H9 (cell line): ENCODE data around the gene BLNK. TPM values are rescaled to one million over a fixed set of nuclear protein-coding genes. Genes with fewer than 3 reads are reported as not detected.

Source experiments
- DNase-seq: peaks from one replicate; pipeline ENCODE4 v3.0.0-alpha.2; 2017
- H2AFZ ChIP-seq: one replicate; pipeline ENCODE4 v1.6.1; 2013; ENCODE audit warnings: mild to moderate bottlenecking, low read length, control low read depth, moderate library complexity
- H2AK5ac ChIP-seq: 2 replicates; pipeline ENCODE4 v1.6.1; 2013; ENCODE audit warnings: low read length, control low read depth, mixed read lengths; ENCODE audit not compliant: insufficient read length
- H2BK120ac ChIP-seq: one replicate; pipeline ENCODE4 v1.6.1; 2013; ENCODE audit warnings: low read depth, mild to moderate bottlenecking, low read length, control low read depth, inconsistent platforms; ENCODE audit not compliant: poor library complexity, severe bottlenecking
- H2BK12ac ChIP-seq: 2 replicates; pipeline ENCODE4 v1.6.1; 2013; ENCODE audit warnings: low read length, control low read depth, mixed read lengths, low read depth; ENCODE audit not compliant: insufficient read length
- H2BK15ac ChIP-seq: 2 replicates; pipeline ENCODE4 v1.6.1; 2013; ENCODE audit warnings: low read depth, low read length, control low read depth
- H2BK20ac ChIP-seq: one replicate; pipeline ENCODE4 v1.6.1; 2013; ENCODE audit warnings: low read depth, mild to moderate bottlenecking, low read length, control low read depth, inconsistent platforms; ENCODE audit not compliant: poor library complexity, severe bottlenecking
- H2BK5ac ChIP-seq: 2 replicates; pipeline ENCODE4 v1.6.1; 2013; ENCODE audit warnings: low read length, control low read depth, mixed read lengths; ENCODE audit not compliant: insufficient read length
- H3K14ac ChIP-seq: 2 replicates; pipeline ENCODE4 v1.6.1; 2013; ENCODE audit warnings: low read length, control low read depth; ENCODE audit not compliant: insufficient read depth
- H3K18ac ChIP-seq: 2 replicates; pipeline ENCODE4 v1.6.1; 2013; ENCODE audit warnings: low read depth, mild to moderate bottlenecking, mixed read lengths, low read length, control low read depth; ENCODE audit not compliant: insufficient read length
- H3K23ac ChIP-seq: 2 replicates; pipeline ENCODE4 v1.6.1; 2013; ENCODE audit warnings: low read length, control low read depth, mixed read lengths, low read depth; ENCODE audit not compliant: insufficient read length
- H3K23me2 ChIP-seq: 2 replicates; pipeline ENCODE4 v1.6.1; 2013; ENCODE audit warnings: low read depth, mild to moderate bottlenecking, mixed read lengths, low read length, control low read depth; ENCODE audit not compliant: insufficient read length, poor library complexity, severe bottlenecking
- H3K27ac ChIP-seq: 2 replicates; pipeline ENCODE4 v1.5.1; 2013; ENCODE audit warnings: low read length, control low read depth, mixed read lengths, low read depth; ENCODE audit not compliant: insufficient read length
- H3K27me3 ChIP-seq: 2 replicates; pipeline ENCODE4 v1.6.1; 2013; ENCODE audit warnings: low read length, control low read depth, inconsistent platforms; ENCODE audit not compliant: insufficient read depth
- H3K4ac ChIP-seq: 2 replicates; pipeline ENCODE4 v1.6.1; 2013; ENCODE audit warnings: low read depth, mild to moderate bottlenecking, control low read depth, inconsistent platforms, low read length, moderate library complexity
- H3K4me1 ChIP-seq: 2 replicates; pipeline ENCODE4 v1.6.1; 2013; ENCODE audit warnings: low read length, control low read depth, inconsistent platforms; ENCODE audit not compliant: insufficient read depth
- H3K4me2 ChIP-seq: 2 replicates; pipeline ENCODE4 v1.6.1; 2013; ENCODE audit warnings: low read length, control low read depth, mixed read lengths; ENCODE audit not compliant: insufficient read length, insufficient read depth
- H3K56ac ChIP-seq: 2 replicates; pipeline ENCODE4 v1.6.1; 2013; ENCODE audit warnings: low read depth, mild to moderate bottlenecking, mixed read lengths, low read length, control low read depth; ENCODE audit not compliant: insufficient read length
- H3K79me1 ChIP-seq: 2 replicates; pipeline ENCODE4 v1.6.1; 2013; ENCODE audit warnings: low read depth, mild to moderate bottlenecking, moderate library complexity, low read length, control low read depth, inconsistent platforms; ENCODE audit not compliant: insufficient read depth, poor library complexity, severe bottlenecking
- H3K79me2 ChIP-seq: 2 replicates; pipeline ENCODE4 v1.6.1; 2013; ENCODE audit warnings: low read length, control low read depth, inconsistent platforms; ENCODE audit not compliant: insufficient read depth
- H3K9ac ChIP-seq: 2 replicates; pipeline ENCODE4 v1.6.1; 2013; ENCODE audit warnings: low read length, control low read depth, mixed read lengths; ENCODE audit not compliant: insufficient read length; ENCODE audit errors: extremely low read depth
- H3K9me3 ChIP-seq: one replicate; pipeline ENCODE4 v1.6.1; 2013; ENCODE audit warnings: low read depth, low read length, inconsistent platforms; ENCODE audit not compliant: control insufficient read depth
- H3T11ph ChIP-seq: one replicate; pipeline ENCODE4 v1.6.1; 2013; ENCODE audit warnings: mild to moderate bottlenecking, low read length, control low read depth, inconsistent platforms
- H4K20me1 ChIP-seq: one replicate; pipeline ENCODE4 v1.6.1; 2013; ENCODE audit not compliant: control insufficient read depth, insufficient read length, insufficient read depth
- H4K5ac ChIP-seq: 2 replicates; pipeline ENCODE4 v1.6.1; 2013; ENCODE audit warnings: low read depth, mild to moderate bottlenecking, mixed read lengths, low read length, control low read depth; ENCODE audit not compliant: insufficient read length
- H4K8ac ChIP-seq: replicated peaks from 2 replicates; pipeline ENCODE4 v1.6.1; 2013; ENCODE audit warnings: low read length, control low read depth, mixed read lengths, low read depth; ENCODE audit not compliant: insufficient read length
- H4K91ac ChIP-seq: 2 replicates; pipeline ENCODE4 v1.6.1; 2013; ENCODE audit warnings: low read depth, mild to moderate bottlenecking, moderate library complexity, mixed read lengths, low read length, control low read depth; ENCODE audit not compliant: insufficient read length
- H3K27ac Mint-ChIP-seq, 3 experiments: 2 replicates in 2 of 3; 3 replicates in 1 of 3; pipeline ENCODE4 v1.8.0; 2020 to 2021; ENCODE audit warnings: mixed read lengths in 3 of 3, mild to moderate bottlenecking in 1 of 3, moderate library complexity in 1 of 3
- H3K27me3 Mint-ChIP-seq: 2 replicates; pipeline ENCODE4 v1.8.0; 2021; ENCODE audit warnings: low read depth, mild to moderate bottlenecking, moderate library complexity, mixed read lengths
- H3K36me3 Mint-ChIP-seq, 3 experiments: 2 replicates in 2 of 3; 3 replicates in 1 of 3; pipeline ENCODE4 v1.8.0; 2020 to 2021; ENCODE audit warnings: low read depth in 3 of 3, mixed read lengths in 3 of 3; ENCODE audit not compliant: insufficient read depth in 1 of 3
- H3K4me1 Mint-ChIP-seq, 2 experiments: 2 replicates each; pipeline ENCODE4 v1.8.0; 2020; ENCODE audit warnings: mixed read lengths in 2 of 2
- H3K4me3 Mint-ChIP-seq, 2 experiments: 2 replicates in 1 of 2; 3 replicates in 1 of 2; pipeline ENCODE4 v1.8.0; 2020 to 2021; ENCODE audit warnings: mild to moderate bottlenecking in 2 of 2, mixed read lengths in 2 of 2, moderate library complexity in 1 of 2
- H3K9me3 Mint-ChIP-seq, 2 experiments: 2 replicates in 1 of 2; 3 replicates in 1 of 2; pipeline ENCODE4 v1.8.0; 2020; ENCODE audit warnings: mild to moderate bottlenecking in 2 of 2, mixed read lengths in 2 of 2, moderate library complexity in 1 of 2
- WGBS: extraction: QIAGEN DNeasy Blood & Tissue Kit; methylation state at CpG from one replicate; pipeline ENCODE4 v1.1.7; 2013; ENCODE audit warnings: missing lambda C conversion rate, low lambda C conversion rate, mixed read lengths; ENCODE audit not compliant: insufficient read length; ENCODE audit errors: extremely low coverage; 5-methylcytosine and 5-hydroxymethylcytosine counted together
- total RNA-seq: library from RNA; stranded (reverse); gene quantifications from 2 replicates; pipeline ENCODE4 v1.2.1, GENCODE V29; 2021
- TF ChIP-seq, protein P1 (sequence below): fragments of 200-600 bp; sonication (generic); conservative IDR thresholded peaks from 3 replicates; pipeline ENCODE4 v1.8.0; 2021; ENCODE audit warnings: antibody characterized with exemption, mild to moderate bottlenecking

Gene BLNK
- total RNA-seq, 1 experiment from 2014 or later: not detected

DNA sequence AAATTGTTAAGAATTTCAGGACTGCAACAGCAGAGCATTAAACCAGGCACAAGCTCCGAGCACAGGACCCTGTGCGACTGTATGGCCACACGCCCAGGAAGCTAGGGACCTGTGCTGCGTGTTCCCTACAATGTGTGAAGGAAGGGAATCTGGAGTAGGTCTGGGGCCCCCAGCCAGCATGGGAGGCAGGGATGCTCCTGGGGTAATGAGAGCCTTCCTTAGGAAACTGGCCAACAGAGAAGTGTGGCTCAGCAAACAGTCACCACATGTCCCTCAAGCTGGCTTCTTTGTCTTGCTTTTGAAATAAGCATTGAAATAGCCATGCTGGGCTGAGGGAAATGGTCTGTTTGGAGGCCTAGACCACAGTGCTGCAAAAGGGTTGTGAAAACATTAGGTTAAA, 8.2 kb downstream of the BLNK start:
- no peaks in the 10 kb centered on the region for H3K79me2 ChIP-seq
- no peak overlapping the region for H3K4ac ChIP-seq
- no peak overlapping the region for H3K18ac ChIP-seq
- no peak overlapping the region for H2AFZ ChIP-seq
- no peak overlapping the region for H2BK5ac ChIP-seq
- H3K14ac ChIP-seq: no peak overlapping the region
- H3K79me1 ChIP-seq: no peaks in the 10 kb centered on the region
- H3K9ac ChIP-seq: no peak overlapping the region
- DNase-seq: no peak
- Mint-ChIP-seq H3K27me3 (no peaks in the 10 kb centered on the region; the same call in 1 of the 2 replicates), H3K9me3 (no peaks in the 10 kb centered on the region), H3K27ac (peak overlapping the region in 1 of 3 experiments; percentile 2; a peak in 1 of 7 replicates), H3K4me3 (no peak overlapping the region), H3K36me3 (no peaks in the 10 kb centered on the region), H3K4me1 (peaks cover 12 to 13% of the 10 kb centered on the region in 2 experiments)
- no peaks in the 10 kb centered on the region for H4K20me1 ChIP-seq
- H2BK120ac ChIP-seq: no peak overlapping the region
- H3K4me2 ChIP-seq: no peak overlapping the region
- TF ChIP-seq, protein P1, sequence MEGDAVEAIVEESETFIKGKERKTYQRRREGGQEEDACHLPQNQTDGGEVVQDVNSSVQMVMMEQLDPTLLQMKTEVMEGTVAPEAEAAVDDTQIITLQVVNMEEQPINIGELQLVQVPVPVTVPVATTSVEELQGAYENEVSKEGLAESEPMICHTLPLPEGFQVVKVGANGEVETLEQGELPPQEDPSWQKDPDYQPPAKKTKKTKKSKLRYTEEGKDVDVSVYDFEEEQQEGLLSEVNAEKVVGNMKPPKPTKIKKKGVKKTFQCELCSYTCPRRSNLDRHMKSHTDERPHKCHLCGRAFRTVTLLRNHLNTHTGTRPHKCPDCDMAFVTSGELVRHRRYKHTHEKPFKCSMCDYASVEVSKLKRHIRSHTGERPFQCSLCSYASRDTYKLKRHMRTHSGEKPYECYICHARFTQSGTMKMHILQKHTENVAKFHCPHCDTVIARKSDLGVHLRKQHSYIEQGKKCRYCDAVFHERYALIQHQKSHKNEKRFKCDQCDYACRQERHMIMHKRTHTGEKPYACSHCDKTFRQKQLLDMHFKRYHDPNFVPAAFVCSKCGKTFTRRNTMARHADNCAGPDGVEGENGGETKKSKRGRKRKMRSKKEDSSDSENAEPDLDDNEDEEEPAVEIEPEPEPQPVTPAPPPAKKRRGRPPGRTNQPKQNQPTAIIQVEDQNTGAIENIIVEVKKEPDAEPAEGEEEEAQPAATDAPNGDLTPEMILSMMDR: no peak
- no peaks in the 10 kb centered on the region for H3K23me2 ChIP-seq
- no peak overlapping the region for H2BK20ac ChIP-seq
- H2BK12ac ChIP-seq: no peak overlapping the region
- H4K5ac ChIP-seq: no peak overlapping the region
- H2AK5ac ChIP-seq: no peak overlapping the region
- no peak overlapping the region for H3K27ac ChIP-seq
- H3T11ph ChIP-seq: no peak overlapping the region
- H2BK15ac ChIP-seq: no peak overlapping the region
- WGBS: no CpG with 5 or more reads among the region's 4 CpGs
- H3K4me1 ChIP-seq: no peaks in the 10 kb centered on the region; the same call in 1 of the 2 replicates
- H4K91ac ChIP-seq: no peak overlapping the region
- no peaks in the 10 kb centered on the region for H3K9me3 ChIP-seq
- no peak overlapping the region for H3K56ac ChIP-seq
- no peaks in the 10 kb centered on the region for H3K27me3 ChIP-seq
- no peak overlapping the region for H3K23ac ChIP-seq
- no peak overlapping the region for H4K8ac ChIP-seq
